DMS153 treated with DMSO at 0.1 percent for 48 hours (cell line): ENCODE results near the gene CDH16.
"Not testable (repeated sequence)": the region's sequence is repeated elsewhere in the genome, so short reads cannot be mapped to it uniquely, and the experiment has no call there.

ENCODE experiments used
- DNase-seq: peaks from one replicate; lab custom pipeline; 2025; ENCODE audit not compliant: unreplicated experiment; lab: John Stamatoyannopoulos, UW

CDH16 gene

GRCh38 chr16:66947302-66948065, 28.8 kb upstream of the CDH16 start:
- peak; percentile 66 for DNase-seq

GRCh38 chr16:66946974-66947301, 28.3 kb upstream of the CDH16 start:
- no peak for DNase-seq

GRCh38 chr16:66946541-66946940, 27.9 kb upstream of the CDH16 start:
- DNase-seq, result no peak

- DNase-seq, result no peak
Measured at GRCh38 chr16:66945939-66946338, 27.3 kb upstream of the CDH16 start.

GRCh38 chr16:66944971-66945370, 26.3 kb upstream of the CDH16 start:
- not testable (repeated sequence) for DNase-seq

- no peak for DNase-seq
Measured at GRCh38 chr16:66944054-66944441, 25.4 kb upstream of the CDH16 start.

- no peak for DNase-seq
Measured at GRCh38 chr16:66943426-66944053, 24.9 kb upstream of the CDH16 start.

GRCh38 chr16:66942981-66943380, 24.3 kb upstream of the CDH16 start:
- no peak for DNase-seq

GRCh38 chr16:66940236-66940635, 21.6 kb upstream of the CDH16 start:
- no peak for DNase-seq

GRCh38 chr16:66939366-66939765, 20.7 kb upstream of the CDH16 start:
- no peak for DNase-seq

GRCh38 chr16:66937725-66938337, 19.1 kb upstream of the CDH16 start:
- no peak for DNase-seq

GRCh38 chr16:66936889-66937554, 18.3 kb upstream of the CDH16 start:
- DNase-seq, result no peak

- DNase-seq, result no peak
Measured at GRCh38 chr16:66936462-66936861, 17.8 kb upstream of the CDH16 start.

GRCh38 chr16:66935314-66936011, 16.8 kb upstream of the CDH16 start, which contains the start of gene CES2:
Gene CES2 (plus strand): TSS chr16:66935516. CDS start chr16:66935636, 120 bp downstream.
- no peak for DNase-seq

GRCh38 chr16:66934839-66935313, 16.2 kb upstream of the CDH16 start:
- not testable (repeated sequence) for DNase-seq

- DNase-seq, result peak; percentile 50
Measured at GRCh38 chr16:66934138-66934838, 15.6 kb upstream of the CDH16 start, which contains the start of gene CIAO2B. Gene CIAO2B (minus strand): TSS chr16:66934402. CDS start chr16:66934364, 38 bp downstream.

- no peak for DNase-seq
Measured at GRCh38 chr16:66933776-66934137, 15.1 kb upstream of the CDH16 start.

GRCh38 chr16:66932076-66932475, 13.4 kb upstream of the CDH16 start:
- DNase-seq, result no peak

- no peak for DNase-seq
Measured at GRCh38 chr16:66931665-66932064, 13.0 kb upstream of the CDH16 start.

GRCh38 chr16:66930189-66930588, 11.5 kb upstream of the CDH16 start:
- DNase-seq, result no peak
